Mucosa of descending colon (tissue), 3 donors: ENCODE data around the gene TYMP. TPM values are rescaled to one million over a fixed set of nuclear protein-coding genes. Genes with fewer than 3 reads are reported as not detected.
"Not testable (repeated sequence)": the region's sequence is repeated elsewhere in the genome, so short reads cannot be mapped to it uniquely, and the experiment has no call there.

Experiments used
- ATAC-seq: fragments of 200-7000 bp; cut with Tn5 transposase; one replicate; pipeline ENCODE4 v1.9.1; 2020; ENCODE audit warnings: mild to moderate bottlenecking, moderate library complexity
- DNase-seq, 3 donors: peaks; one replicate each; pipeline ENCODE4 v3.0.0-alpha.2; 2020
- H3K36me3 ChIP-seq: fragments of 200-600 bp; one replicate; pipeline ENCODE4 v1.8.0; 2021; ENCODE audit warnings: low read depth, mild to moderate bottlenecking
- H3K4me1 ChIP-seq: fragments of 200-600 bp; one replicate; pipeline ENCODE4 v1.8.0; 2021; ENCODE audit warnings: low read depth, mild to moderate bottlenecking
- H3K4me3 ChIP-seq: fragments of 200-600 bp; one replicate; pipeline ENCODE4 v1.8.0; 2021; ENCODE audit warnings: mild to moderate bottlenecking
- H3K9me3 ChIP-seq: fragments of 200-600 bp; one replicate; pipeline ENCODE4 v1.8.0; 2021; ENCODE audit warnings: mild to moderate bottlenecking
- intact Hi-C, 2 donors: fragments of 100-400 bp; cut with DNase I in 1 of 2; cut with micrococcal nuclease in 1 of 2; formaldehyde crosslinking; loops; one replicate each; pipeline versions ENCODE4 v1.11.0 to v1.11.1; 2022; cut with DNase I, micrococcal nuclease
- total RNA-seq, 3 donors: library from RNA; stranded (reverse); fragmentation: NEBNext Ultra II Directional in 2 of 3; extraction: Animal tissue kit (Norgen Biotek cat#: 25700) in 2 of 3; gene quantifications; one replicate each; pipeline versions ENCODE4 v1.2.1 to v1.2.4, GENCODE V29; 2021 to 2023
- TF ChIP-seq, protein P1 (sequence below): fragments of 200-600 bp; IDR thresholded peaks from one replicate; pipeline ENCODE4 v1.8.0; 2022; ENCODE audit warnings: antibody characterized with exemption, mild to moderate bottlenecking
- donor health status: DM: no; HTN: no; CAD: no; lungs with moderate emphysema.
- donor health status: DM: no; HTN: no; CAD: no.
- donor health status: DM: no; HTN: yes; CAD: no.

The TYMP gene
- total RNA-seq, 3 donors from 2014 or later, result 27.7 to 88.7 (median 34.8) TPM

- H3K9me3 ChIP-seq, result no peaks in the 10 kb centered on the region
- H3K4me3 ChIP-seq, result no peak overlapping the region
- ATAC-seq (no peak), DNase-seq (no peak)
- peaks cover 32% of the 10 kb centered on the region for H3K4me1 ChIP-seq
- TF ChIP-seq, protein P1, sequence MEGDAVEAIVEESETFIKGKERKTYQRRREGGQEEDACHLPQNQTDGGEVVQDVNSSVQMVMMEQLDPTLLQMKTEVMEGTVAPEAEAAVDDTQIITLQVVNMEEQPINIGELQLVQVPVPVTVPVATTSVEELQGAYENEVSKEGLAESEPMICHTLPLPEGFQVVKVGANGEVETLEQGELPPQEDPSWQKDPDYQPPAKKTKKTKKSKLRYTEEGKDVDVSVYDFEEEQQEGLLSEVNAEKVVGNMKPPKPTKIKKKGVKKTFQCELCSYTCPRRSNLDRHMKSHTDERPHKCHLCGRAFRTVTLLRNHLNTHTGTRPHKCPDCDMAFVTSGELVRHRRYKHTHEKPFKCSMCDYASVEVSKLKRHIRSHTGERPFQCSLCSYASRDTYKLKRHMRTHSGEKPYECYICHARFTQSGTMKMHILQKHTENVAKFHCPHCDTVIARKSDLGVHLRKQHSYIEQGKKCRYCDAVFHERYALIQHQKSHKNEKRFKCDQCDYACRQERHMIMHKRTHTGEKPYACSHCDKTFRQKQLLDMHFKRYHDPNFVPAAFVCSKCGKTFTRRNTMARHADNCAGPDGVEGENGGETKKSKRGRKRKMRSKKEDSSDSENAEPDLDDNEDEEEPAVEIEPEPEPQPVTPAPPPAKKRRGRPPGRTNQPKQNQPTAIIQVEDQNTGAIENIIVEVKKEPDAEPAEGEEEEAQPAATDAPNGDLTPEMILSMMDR, result no peak
- peaks cover 7% of the 10 kb centered on the region for H3K36me3 ChIP-seq
- intact Hi-C loops, result no loop called here
Measured at GRCh38 chr22:50523458-50523805, 6.4 kb downstream of the TYMP start.

DNA sequence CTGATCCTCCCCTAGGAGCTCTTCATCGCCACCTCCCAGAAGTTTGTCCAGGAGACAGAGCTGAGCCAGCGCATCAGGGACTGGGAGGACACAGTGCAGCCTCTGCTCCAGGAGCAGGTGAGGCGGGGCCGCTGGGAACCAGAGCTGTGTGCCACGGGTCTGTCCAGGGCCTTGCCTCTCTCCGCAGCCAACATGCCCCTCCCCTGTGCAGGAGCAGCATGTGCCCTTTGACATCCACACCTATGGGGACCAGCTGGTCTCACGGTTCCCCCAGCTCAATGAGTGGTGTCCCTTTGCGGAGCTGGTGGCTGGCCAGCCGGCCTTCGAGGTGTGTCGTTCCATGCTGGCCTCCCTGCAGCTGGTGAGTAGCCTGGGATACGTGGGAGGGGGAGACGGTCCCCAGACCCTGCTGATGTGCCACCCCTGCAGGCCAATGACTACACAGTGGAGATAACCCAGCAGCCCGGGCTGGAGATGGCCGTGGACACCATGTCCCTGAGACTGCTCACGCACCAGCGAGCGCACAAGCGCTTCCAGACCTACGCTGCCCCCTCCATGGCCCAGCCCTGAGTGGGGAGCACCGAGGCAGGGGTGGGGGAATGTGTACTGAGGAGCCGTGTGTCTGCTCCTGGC is 6.9 kb downstream of the TYMP start:
- ATAC-seq (no peak), DNase-seq (no peak)
- intact Hi-C loops, result no loop called here
- H3K36me3 ChIP-seq, result peaks cover 7% of the 10 kb centered on the region
- no peaks in the 10 kb centered on the region for H3K9me3 ChIP-seq
- H3K4me3 ChIP-seq, result no peak overlapping the region
- peaks cover 28% of the 10 kb centered on the region for H3K4me1 ChIP-seq
- TF ChIP-seq, protein P1, result no peak

DNA sequence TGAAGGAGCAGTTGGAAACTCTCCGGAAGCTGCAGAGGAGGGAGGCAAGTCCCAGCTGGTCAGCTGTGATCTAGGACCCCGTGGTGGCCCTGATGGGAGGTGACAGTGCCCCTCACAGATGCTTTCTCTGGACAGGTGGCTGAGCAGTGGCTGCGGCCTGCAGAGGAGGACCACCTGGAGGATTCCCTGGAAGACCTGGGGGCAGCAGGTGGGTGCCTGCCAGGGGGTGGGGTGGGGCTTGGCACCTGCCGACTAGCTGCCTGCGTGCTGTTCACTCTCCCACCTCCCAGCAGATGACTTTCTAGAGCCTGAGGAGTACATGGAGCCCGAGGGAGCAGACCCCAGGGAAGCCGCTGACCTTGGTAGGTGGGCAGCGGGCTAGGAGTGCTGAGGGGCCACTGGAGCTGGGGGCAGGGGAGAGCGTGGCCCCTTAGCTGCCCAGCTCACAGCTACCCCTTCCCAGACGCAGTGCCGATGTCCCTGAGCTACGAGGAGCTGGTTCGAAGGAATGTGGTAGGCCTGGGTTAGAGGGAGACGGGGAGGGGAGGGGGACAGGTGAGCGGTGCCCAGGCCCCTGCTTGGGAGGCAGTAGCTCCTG is 7.5 kb downstream of the TYMP start:
- H3K9me3 ChIP-seq, result no peaks in the 10 kb centered on the region
- intact Hi-C loops, result no loop called here
- DNase-seq, result peak in 1 of 3 donors; percentile 47
- no peak overlapping the region for H3K4me3 ChIP-seq
- H3K36me3 ChIP-seq, result peaks cover 7% of the 10 kb centered on the region
- TF ChIP-seq, protein P1, result no peak
- peaks cover 24% of the 10 kb centered on the region for H3K4me1 ChIP-seq
- no peak for ATAC-seq

DNA sequence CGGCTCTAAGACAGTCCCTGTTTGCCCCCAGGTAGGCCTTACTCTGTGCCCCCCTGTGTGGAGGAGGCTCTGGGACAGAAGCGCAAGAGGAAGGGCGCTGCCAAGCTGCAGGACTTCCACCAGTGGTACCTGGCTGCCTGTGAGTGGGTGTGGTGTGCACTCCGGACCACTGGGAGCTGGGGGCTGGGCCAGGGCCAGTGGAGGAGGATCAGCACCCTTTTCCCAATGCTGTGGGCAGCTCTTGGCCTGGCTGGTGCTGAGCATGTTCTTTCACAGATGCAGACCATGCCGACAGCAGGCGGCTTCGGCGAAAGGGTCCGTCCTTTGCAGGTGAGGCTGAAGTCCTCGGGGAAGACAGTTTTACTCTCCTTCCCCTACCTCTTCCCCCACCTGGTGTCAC is 8.1 kb downstream of the TYMP start:
- ATAC-seq (no peak), DNase-seq (peak in 1 of 3 donors; percentile 50)
- no peaks in the 10 kb centered on the region for H3K9me3 ChIP-seq
- TF ChIP-seq, protein P1, result no peak
- H3K36me3 ChIP-seq, result peaks cover 7% of the 10 kb centered on the region
- intact Hi-C loops, result no loop called here
- no peak overlapping the region for H3K4me3 ChIP-seq
- peaks cover 18% of the 10 kb centered on the region for H3K4me1 ChIP-seq

DNA sequence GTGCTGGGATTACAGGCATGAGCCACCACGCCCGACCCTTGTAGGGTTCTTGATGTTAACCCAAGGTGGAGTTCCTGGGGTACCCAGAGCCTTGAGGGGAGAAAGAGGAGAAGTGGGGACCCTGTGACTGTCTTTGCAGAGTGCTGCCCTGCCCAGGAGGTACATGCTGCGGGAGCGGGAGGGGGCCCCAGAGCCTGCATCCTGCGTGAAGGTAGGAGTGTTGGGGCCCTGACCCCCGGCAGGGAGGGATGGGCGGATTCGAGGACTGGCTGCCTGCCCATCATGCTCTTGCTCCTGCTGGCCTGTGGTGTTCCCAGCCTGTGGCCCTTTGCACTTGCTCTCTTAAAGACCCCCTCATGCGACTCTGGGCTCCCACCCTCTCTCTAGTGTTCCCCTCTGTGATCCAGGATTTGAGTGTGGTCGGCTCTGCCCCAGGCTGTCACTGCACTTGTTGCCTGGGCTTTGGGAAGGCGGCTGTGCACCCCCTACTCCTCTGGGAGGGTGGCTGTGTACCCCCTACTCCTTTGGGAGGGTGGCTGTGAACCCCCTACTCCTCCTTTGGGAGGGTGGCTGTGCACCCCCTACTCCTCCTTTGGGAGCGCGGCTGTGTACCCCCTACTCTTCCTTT is 8.9 kb downstream of the TYMP start:
- peaks cover 7% of the 10 kb centered on the region for H3K36me3 ChIP-seq
- DNase-seq (no peak), ATAC-seq (no peak)
- no peak overlapping the region for H3K4me3 ChIP-seq
- H3K4me1 ChIP-seq, result peaks cover 18% of the 10 kb centered on the region
- TF ChIP-seq, protein P1, result no peak
- intact Hi-C loops, result no loop called here
- H3K9me3 ChIP-seq, result no peaks in the 10 kb centered on the region

GRCh38 chr22:50520184-50520583 is 9.6 kb downstream of the TYMP start:
- DNase-seq, H3K4me3 ChIP-seq, intact Hi-C loops, ATAC-seq, H3K9me3 ChIP-seq, H3K36me3 ChIP-seq: not testable (repeated sequence)
- H3K4me1 ChIP-seq, result peaks cover 18% of the 10 kb centered on the region
